Inflammatory macrophage treated with lipopolysaccharide for 4 hours (primary cell): Measurements from ENCODE around the gene AP1G2.

Experiments
- DNase-seq: peaks from one replicate; pipeline ENCODE4 v3.0.0-alpha.2; 2020

AP1G2 gene

GRCh38 chr14:23513005-23513817 is 54.4 kb downstream of the AP1G2 start:
- no peak for DNase-seq

- DNase-seq = no peak
Observed at GRCh38 chr14:23512156-23512555, 55.4 kb downstream of the AP1G2 start.
